Type B pancreatic cell (in vitro differentiated cells): ENCODE measurements around the gene EGFL8. TPM values are rescaled to one million over a fixed set of nuclear protein-coding genes. Genes with fewer than 3 reads are reported as not detected.

Source experiments
- DNase-seq: peaks from one replicate; pipeline ENCODE4 v3.0.0; 2021; ENCODE audit warnings: mixed read lengths; ENCODE audit not compliant: unreplicated experiment; ENCODE audit errors: extremely low spot score
- H3K27ac Mint-ChIP-seq: 2 replicates; pipeline ENCODE4 v1.8.0; 2021; ENCODE audit warnings: mild to moderate bottlenecking, mixed read lengths
- H3K27me3 Mint-ChIP-seq: 2 replicates; pipeline ENCODE4 v1.8.0; 2021; ENCODE audit warnings: mixed read lengths
- H3K36me3 Mint-ChIP-seq: 2 replicates; pipeline ENCODE4 v1.8.0; 2021; ENCODE audit warnings: mixed read lengths
- H3K4me1 Mint-ChIP-seq: one replicate; pipeline ENCODE4 v1.8.0; 2021; ENCODE audit warnings: mixed read lengths; ENCODE audit not compliant: unreplicated experiment
- H3K4me3 Mint-ChIP-seq: 2 replicates; pipeline ENCODE4 v1.8.0; 2021; ENCODE audit warnings: mild to moderate bottlenecking, mixed read lengths
- H3K9me3 Mint-ChIP-seq: 2 replicates; pipeline ENCODE4 v1.8.0; 2021; ENCODE audit warnings: mixed read lengths
- total RNA-seq: library from RNA; stranded (reverse); gene quantifications from 2 replicates; pipeline ENCODE4 v1.2.1, GENCODE V29; 2021; ENCODE audit warnings: low replicate concordance
- TF ChIP-seq, protein P1 (sequence below): fragments of 200-600 bp; sonication (generic); conservative IDR thresholded peaks from 2 replicates; pipeline ENCODE4 v1.5.0; 2021; ENCODE audit warnings: antibody characterized with exemption, mild to moderate bottlenecking

The EGFL8 gene
- total RNA-seq, 1 donor from 2014 or later: 35.8 TPM

DNA sequence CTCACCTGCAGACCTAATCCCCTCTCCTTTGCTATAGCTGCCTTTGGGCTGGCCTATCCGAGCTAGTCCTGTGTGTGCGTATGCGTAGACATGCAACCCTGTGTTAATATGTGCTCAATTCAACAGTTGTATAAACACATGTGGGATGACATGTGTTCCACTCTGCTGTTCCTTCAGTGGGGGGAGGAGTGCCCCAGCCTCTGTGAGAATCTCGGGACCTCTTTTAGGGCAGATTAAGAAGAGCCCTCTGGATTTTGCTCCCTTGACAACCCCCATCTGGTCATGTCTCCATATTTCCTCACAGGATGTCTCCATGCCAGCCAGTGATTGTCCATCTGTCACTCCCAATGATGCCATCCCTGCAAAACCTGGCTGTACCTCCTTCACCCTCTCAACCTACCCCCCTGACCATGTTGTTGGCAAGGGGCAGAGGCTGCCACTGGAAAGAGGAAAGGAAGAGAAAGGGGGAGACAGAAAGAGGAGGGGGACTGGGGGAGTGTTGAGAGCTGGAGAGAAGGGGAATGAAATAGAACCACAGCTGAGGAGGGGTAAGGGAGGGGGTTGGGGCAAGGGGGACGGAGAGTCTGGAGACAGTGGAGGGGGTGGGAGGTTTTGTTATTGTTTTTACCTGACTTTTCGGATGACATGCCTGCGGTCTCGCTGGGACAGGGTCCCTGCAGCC, 13.1 kb upstream of the EGFL8 start:
- TF ChIP-seq, protein P1, sequence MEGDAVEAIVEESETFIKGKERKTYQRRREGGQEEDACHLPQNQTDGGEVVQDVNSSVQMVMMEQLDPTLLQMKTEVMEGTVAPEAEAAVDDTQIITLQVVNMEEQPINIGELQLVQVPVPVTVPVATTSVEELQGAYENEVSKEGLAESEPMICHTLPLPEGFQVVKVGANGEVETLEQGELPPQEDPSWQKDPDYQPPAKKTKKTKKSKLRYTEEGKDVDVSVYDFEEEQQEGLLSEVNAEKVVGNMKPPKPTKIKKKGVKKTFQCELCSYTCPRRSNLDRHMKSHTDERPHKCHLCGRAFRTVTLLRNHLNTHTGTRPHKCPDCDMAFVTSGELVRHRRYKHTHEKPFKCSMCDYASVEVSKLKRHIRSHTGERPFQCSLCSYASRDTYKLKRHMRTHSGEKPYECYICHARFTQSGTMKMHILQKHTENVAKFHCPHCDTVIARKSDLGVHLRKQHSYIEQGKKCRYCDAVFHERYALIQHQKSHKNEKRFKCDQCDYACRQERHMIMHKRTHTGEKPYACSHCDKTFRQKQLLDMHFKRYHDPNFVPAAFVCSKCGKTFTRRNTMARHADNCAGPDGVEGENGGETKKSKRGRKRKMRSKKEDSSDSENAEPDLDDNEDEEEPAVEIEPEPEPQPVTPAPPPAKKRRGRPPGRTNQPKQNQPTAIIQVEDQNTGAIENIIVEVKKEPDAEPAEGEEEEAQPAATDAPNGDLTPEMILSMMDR: no peak
- Mint-ChIP-seq H3K4me1 (peaks cover 45% of the 10 kb centered on the region), H3K27me3 (peaks cover 21% of the 10 kb centered on the region), H3K4me3 (peak overlapping the region; percentile 36), H3K36me3 (peaks cover 6% of the 10 kb centered on the region), H3K9me3 (no peaks in the 10 kb centered on the region), H3K27ac (peak overlapping the region; percentile 24)
- DNase-seq: no peak

GRCh38 chr6:32151863-32152768, 12.3 kb upstream of the EGFL8 start, which contains the start of gene PRRT1:
TSS of gene PRRT1 (minus strand) at chr6:32151939. CDS start at chr6:32151827, 112 bp downstream.
- peaks cover 40% of the 10 kb centered on the region for H3K4me1 Mint-ChIP-seq
- no peak for DNase-seq

DNA sequence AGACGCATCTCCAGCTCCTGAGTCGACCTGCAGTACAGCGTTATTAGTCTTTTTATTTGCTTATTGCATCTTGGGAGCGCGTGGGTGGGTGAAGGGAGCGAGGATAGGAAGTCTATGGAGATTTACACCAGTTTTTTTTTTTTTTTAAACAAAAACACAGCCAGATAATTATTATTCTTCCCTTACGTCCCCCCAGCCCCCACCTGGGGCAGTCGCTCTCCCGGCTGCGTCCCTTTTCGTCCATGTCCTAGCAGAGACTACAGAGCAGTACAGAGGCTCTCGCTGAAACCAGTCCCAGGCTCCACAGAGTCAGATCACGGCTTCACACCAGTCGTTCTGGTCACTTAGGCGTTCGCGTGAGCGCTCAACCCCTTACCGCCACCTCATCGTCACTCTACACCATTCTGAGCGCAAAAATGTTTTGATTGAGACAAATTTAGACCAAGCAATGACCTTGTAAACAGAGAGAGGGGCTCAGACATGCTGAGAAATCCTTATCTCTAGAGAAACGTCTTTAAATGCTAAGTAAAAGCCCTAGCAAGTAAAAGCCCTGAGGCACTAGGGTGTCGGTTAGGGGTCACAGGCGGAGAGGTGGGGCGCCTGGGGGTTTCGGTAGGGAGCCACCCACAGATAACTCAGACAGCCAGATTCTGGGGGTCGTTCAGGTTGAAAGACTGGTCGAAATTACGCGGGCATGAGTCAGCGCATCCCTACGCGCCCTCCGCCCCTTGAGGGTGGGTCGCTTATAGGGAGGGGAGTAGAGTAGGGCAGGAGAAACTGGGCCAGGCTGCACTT, 11.4 kb upstream of the EGFL8 start:
- H3K9me3 Mint-ChIP-seq: no peaks in the 10 kb centered on the region

More at GRCh38 chr6:32151863-32152768, 12.3 kb upstream of the EGFL8 start, which contains the start of gene PRRT1:
- peaks cover 6% of the 10 kb centered on the region for H3K36me3 Mint-ChIP-seq
- H3K4me3 Mint-ChIP-seq: peak within 1 kb of the TSS; percentile 100
- H3K27ac Mint-ChIP-seq: peak within 1 kb of the TSS; percentile 97
- H3K27me3 Mint-ChIP-seq: peaks cover 17% of the 10 kb centered on the region
- TF ChIP-seq, protein P1: no peak
- no peaks in the 10 kb centered on the region for H3K9me3 Mint-ChIP-seq

GRCh38 chr6:32153564-32154513, 10.6 kb upstream of the EGFL8 start, which contains the start of gene PPT2:
TSS of gene PPT2 (plus strand) at chr6:32154141. CDS start at chr6:32154595, 454 bp downstream.
- TF ChIP-seq, protein P1: peak; percentile 48
- Mint-ChIP-seq H3K4me1 (peaks cover 40% of the 10 kb centered on the region), H3K4me3 (peak within 1 kb of the TSS; percentile 100), H3K27me3 (peaks cover 17% of the 10 kb centered on the region), H3K27ac (peak within 1 kb of the TSS; percentile 97), H3K9me3 (no peaks in the 10 kb centered on the region), H3K36me3 (peaks cover 22% of the 10 kb centered on the region)
- DNase-seq: peak; percentile 86

More for the DNA sequence above, 11.4 kb upstream of the EGFL8 start:
- no peak for DNase-seq
- Mint-ChIP-seq H3K27me3 (peaks cover 17% of the 10 kb centered on the region), H3K27ac (peak overlapping the region; percentile 97), H3K4me1 (peaks cover 40% of the 10 kb centered on the region), H3K36me3 (peaks cover 14% of the 10 kb centered on the region), H3K4me3 (peak overlapping the region; percentile 100)
- TF ChIP-seq, protein P1: no peak
